GM12864 (cell line): Measurements from ENCODE around the gene PNLDC1.

ENCODE experiments used
- DNase-seq: peaks from one replicate; pipeline ENCODE4 v3.0.0-alpha.2; 2011; ENCODE audit warnings: low read depth
- H3K4me3 ChIP-seq: 2 replicates; pipeline ENCODE4 v1.5.1; 2011; ENCODE audit warnings: mild to moderate bottlenecking, low read depth, low read length, control low read depth
- TF ChIP-seq, protein P1 (sequence below): IDR thresholded peaks from 2 replicates; pipeline ENCODE4 v1.5.1; 2011; ENCODE audit warnings: low read depth, mild to moderate bottlenecking, moderate library complexity, low read length, control low read depth, inconsistent platforms; ENCODE audit errors: missing control alignments

Gene PNLDC1, protein sequence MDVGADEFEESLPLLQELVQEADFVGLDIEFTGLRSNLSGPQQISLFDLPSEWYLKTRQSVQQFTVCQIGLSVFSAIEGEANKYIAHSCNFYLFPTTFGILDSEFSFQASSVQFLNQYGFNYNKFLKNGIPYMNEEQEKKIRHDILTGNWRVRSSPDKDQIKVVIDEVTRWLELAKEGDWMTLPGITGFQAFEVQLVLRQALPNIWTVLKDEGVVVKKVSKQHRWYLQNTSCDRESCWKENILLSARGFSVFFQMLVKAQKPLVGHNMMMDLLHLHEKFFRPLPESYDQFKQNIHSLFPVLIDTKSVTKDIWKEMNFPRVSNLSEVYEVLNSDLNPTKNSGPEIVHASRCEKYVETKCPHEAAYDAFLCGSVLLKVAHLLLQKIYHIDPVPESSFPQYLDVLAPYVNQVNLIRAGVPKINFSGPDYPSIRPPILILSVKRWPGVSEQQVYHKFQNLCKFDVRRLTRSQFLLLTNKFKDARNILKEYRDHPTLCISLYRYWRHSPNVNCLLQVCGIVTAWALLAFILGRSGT

DNA sequence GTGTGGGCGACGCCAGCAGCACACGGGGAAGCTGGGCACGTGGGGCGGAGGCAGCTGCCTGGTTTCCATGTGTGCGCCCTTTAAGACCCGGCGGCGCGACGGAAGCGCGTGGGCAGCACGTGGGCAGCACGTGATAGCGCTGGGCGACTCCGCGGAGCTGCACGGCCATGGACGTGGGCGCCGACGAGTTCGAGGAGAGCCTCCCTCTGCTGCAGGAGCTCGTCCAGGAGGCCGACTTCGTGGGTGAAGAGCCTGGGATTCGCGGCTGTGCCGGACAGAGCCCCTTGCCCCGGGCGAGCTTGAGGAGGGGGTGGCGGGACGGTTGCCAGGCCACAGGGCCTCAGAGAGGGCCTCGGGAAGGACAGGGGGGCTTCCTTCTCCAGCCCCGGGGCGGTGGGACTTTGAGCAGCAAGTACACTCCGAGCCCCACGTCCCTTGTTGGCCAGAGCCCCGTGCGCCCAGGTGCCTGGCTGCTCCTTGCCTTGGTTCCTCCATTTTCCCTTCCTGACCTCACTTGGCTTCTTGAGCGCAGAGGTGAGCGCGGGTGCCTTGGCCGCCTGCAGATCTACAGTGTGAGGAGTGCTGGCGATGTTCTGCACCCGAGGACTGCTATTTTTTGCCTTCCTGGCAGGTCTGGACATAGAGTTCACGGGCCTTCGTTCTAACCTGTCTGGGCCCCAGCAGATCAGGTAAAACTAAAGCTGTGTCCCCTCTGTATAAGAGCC, at the start of gene PNLDC1:
Gene PNLDC1, plus strand, starts transcription at position 136 of the 725 bp plus-strand sequence. Its CDS starts 32 bp downstream, at position 168.
- TF ChIP-seq, protein P1, sequence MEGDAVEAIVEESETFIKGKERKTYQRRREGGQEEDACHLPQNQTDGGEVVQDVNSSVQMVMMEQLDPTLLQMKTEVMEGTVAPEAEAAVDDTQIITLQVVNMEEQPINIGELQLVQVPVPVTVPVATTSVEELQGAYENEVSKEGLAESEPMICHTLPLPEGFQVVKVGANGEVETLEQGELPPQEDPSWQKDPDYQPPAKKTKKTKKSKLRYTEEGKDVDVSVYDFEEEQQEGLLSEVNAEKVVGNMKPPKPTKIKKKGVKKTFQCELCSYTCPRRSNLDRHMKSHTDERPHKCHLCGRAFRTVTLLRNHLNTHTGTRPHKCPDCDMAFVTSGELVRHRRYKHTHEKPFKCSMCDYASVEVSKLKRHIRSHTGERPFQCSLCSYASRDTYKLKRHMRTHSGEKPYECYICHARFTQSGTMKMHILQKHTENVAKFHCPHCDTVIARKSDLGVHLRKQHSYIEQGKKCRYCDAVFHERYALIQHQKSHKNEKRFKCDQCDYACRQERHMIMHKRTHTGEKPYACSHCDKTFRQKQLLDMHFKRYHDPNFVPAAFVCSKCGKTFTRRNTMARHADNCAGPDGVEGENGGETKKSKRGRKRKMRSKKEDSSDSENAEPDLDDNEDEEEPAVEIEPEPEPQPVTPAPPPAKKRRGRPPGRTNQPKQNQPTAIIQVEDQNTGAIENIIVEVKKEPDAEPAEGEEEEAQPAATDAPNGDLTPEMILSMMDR = no peak
- H3K4me3 ChIP-seq = no peak within 1 kb of the TSS

DNA sequence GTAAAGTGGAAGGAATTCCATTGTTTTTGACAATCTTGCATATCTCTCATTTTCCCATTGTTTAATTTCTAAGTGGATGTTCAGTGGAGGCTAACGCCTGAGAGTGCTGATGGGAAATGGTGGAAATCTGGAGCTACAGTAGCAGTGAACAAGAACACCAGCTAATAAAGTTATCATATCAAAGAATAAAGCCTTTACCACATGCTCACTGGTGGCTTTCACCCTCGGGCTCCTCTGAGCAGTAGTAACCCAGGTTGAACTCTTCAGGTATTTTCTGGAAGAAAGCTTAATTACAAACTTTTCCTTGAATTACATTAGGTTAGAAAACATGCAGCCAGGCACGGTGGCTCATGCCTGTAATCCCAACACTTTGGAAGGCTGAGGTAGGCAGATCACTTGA, 48.6 kb upstream of the PNLDC1 start:
- DNase-seq = no peak
- TF ChIP-seq, protein P1 = no peak
- H3K4me3 ChIP-seq = no peak overlapping the region

More for the DNA sequence above, at the start of gene PNLDC1:
- no peak for DNase-seq

DNA sequence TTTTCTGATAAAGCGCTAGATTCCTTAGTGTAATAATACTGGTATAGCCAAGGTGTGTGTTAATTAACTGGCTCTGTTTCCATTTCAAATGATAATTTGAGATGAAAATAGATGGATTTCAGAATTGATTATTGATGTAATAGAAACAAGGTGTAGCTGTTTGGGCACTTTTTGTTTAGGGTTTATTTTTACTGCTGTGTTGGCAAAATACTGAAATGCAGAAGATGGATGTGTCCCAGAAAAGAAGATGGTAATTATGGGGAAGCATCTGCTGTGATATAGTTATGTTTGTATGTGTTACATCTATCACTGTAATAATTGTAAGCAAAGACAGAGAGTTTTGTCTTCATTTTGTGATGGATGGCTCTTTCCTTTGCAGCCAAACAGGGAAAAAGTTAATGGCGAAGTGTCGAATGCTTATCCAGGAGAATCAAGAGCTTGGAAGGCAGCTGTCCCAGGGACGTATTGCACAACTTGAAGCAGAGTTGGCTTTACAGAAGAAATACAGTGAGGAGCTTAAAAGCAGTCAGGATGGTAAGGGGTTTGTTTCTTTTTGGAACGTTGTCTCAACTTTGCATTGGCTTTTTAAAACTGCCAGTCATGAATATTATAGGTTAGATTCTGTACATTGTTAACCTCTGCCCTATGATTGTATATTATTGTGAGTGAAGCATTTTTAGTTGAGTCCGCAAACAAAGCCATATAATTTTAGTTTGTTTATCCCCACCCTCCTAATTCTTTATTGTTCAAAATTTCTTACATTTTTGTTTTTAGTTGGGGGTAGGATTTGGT, 46.8 kb upstream of the PNLDC1 start:
- no peak overlapping the region for H3K4me3 ChIP-seq
- DNase-seq = no peak
- TF ChIP-seq, protein P1 = no peak

DNA sequence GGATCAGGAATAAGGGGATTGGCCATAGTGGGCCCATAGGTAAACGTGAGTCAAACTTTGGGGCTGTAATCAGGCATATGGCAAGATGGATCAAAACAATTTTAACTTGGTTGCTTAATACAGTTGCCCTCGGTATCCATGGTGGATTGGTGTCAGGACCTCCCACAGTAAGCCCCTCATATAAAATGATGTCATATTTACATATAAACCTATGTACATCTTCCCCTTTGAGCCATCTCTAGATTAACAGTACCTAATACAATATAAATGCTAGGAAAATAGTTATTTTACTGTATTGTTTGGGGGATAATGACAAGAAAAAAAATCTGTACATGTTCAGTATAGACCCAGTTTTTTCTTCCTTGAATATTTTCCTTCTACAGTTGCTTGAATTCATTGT, 45.7 kb upstream of the PNLDC1 start:
- TF ChIP-seq, protein P1 = no peak
- DNase-seq = no peak
- H3K4me3 ChIP-seq = no peak overlapping the region

DNA sequence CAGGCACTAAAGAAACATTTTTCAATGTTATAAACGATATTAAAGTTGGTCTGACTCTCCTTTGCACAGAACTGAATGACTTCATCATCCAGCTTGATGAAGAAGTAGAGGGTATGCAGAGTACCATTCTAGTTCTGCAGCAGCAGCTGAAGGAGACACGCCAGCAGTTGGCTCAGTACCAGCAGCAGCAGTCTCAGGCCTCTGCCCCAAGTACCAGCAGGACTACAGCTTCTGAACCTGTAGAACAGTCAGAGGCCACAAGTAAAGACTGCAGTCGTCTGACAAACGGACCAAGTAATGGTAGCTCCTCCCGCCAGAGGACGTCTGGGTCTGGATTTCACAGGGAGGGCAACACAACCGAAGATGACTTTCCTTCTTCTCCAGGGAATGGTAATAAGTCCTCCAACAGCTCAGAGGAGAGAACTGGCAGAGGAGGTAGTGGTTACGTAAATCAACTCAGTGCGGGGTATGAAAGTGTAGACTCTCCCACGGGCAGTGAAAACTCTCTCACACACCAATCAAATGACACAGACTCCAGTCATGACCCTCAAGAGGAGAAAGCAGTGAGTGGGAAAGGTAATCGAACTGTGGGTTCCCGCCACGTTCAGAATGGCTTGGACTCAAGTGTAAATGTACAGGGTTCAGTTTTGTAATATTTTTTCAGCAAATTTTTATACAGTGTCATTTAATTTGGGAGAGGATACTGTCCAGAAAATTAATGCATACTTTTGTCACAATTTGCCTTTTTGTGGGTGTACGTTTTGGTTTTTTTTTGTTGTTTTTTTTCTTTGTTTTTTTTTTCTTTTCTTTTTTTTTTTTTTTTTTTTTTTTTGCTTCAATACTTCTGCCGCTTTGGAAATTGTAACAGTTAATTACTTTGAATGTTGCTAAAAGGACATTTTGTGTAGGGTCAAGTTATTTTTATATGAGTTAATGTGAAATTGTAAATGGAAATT, 44.8 kb upstream of the PNLDC1 start:
- no peak overlapping the region for H3K4me3 ChIP-seq
- DNase-seq = no peak
- TF ChIP-seq, protein P1 = no peak

DNA sequence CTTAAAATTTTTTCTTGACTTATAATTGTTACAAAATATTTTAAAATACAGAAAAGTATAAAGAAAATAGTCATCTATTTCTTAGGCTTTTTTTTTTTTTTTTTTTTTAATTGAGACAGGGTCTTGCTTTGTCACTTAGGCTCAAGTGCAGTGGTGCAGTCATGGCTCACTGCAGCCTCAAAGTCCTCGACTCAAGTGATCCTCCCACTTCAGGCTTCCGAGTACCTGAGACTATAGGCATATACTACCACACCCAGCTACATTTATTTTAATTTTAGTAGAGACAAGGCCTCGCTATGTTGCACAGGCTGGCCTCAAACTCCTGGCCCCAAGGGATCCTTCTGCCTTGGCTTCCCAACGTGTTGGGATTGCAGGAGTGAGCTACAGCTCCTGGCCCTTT, 43.6 kb upstream of the PNLDC1 start:
- DNase-seq = no peak
- H3K4me3 ChIP-seq = no peak overlapping the region
- TF ChIP-seq, protein P1 = no peak
